Skeletal muscle satellite cell (primary cell): ENCODE results near the gene FEZF1. TPM values are rescaled to one million over a fixed set of nuclear protein-coding genes. Genes with fewer than 3 reads are reported as not detected.

Source experiments
- H3K27me3 ChIP-seq: 2 replicates; pipeline ENCODE4 v1.7.0; 2013; ENCODE audit warnings: low read length; ENCODE audit not compliant: control insufficient read depth, insufficient read depth
- H3K36me3 ChIP-seq: 2 replicates; pipeline ENCODE4 v1.7.0; 2013; ENCODE audit warnings: mild to moderate bottlenecking, control low read depth, low read length; ENCODE audit not compliant: insufficient read depth
- H3K4me1 ChIP-seq: 2 replicates; pipeline ENCODE4 v1.7.0; 2013; ENCODE audit warnings: low read length; ENCODE audit not compliant: control insufficient read depth, insufficient read depth
- H3K4me2 ChIP-seq: 2 replicates; pipeline ENCODE4 v1.7.0; 2013; ENCODE audit warnings: mild to moderate bottlenecking, low read length
- H3K4me3 ChIP-seq: 2 replicates; pipeline ENCODE4 v1.7.0; 2013; ENCODE audit warnings: low read length
- H3K9ac ChIP-seq: 2 replicates; pipeline ENCODE4 v1.7.0; 2013; ENCODE audit warnings: mild to moderate bottlenecking, low read depth, low read length, moderate library complexity
- H3K9me3 ChIP-seq: replicated peaks from 2 replicates; pipeline ENCODE4 v1.7.0; 2013; ENCODE audit warnings: mild to moderate bottlenecking, control low read depth, low read length
- total RNA-seq: library from RNA; depleted of rRNA; stranded (reverse); fragments of >200 nt; gene quantifications from 2 replicates; pipeline ENCODE4 v1.2.3, GENCODE V29; 2012; rRNA removed

Gene FEZF1
- total RNA-seq: not detected in 2 replicates

DNA sequence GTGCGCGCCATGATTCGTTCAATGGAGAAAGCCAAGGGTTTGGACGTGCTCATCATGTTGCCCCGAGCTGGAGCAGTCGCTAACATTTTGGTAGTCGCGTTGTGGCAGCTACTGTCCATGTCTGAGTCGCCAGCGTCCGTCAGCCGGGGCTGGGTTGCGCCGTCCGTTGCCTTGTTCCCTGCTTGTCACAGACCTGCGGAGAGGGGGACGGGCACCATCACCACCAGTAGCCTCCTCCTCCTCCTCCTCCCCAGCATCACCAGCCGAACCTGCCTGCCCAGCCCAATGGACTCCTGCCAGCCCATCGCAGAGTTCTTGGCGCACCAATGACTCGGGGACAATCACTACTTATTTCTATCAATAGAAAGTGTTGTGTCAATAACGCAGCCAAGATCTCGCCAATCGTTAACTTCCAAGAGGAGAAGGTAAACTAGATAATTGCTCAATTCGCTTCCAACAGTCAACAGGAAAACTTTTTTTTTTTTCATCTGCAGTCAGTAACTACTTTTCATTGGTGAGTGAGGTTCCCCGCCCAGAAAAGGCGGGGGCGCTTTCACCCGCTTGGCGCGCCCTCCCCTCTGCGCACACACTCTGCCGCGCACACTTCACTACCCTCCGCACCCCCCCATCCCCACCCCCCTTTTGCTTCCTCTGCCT is at the start of gene FEZF1:
Gene FEZF1 (minus strand): TSS at position 432 of the 657 bp plus-strand sequence. CDS start 313 bp downstream, at position 119.
- Histone ChIP-seq H3K36me3 (no peaks in the 10 kb centered on the region), H3K9me3 (no peaks in the 10 kb centered on the region), H3K4me1 (peaks cover 36% of the 10 kb centered on the region), H3K27me3 (peaks cover 99% of the 10 kb centered on the region), H3K4me2 (peak within 1 kb of the TSS; percentile 77), H3K4me3 (peak within 1 kb of the TSS; percentile 64), H3K9ac (no peak within 1 kb of the TSS)

DNA sequence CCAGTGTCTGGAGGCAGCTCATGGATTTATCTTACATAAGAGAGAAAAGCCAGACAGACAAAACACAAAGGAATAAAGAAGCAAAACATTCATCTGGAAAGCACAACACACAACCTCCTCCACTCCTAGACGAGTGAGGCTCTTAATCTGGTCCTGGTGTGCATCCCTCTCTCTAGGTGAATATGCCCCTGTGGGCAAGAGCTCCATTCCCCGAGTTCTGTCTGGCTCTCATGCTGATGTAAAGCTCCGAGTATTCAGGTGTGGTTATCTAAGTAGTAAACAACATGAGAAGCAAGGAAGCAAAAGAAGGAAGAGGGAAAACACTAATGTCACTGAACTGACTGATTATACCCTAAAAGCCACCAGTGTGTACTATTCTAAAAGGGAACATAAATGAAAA is 47.9 kb upstream of the FEZF1 start:
- Histone ChIP-seq H3K36me3 (no peaks in the 10 kb centered on the region), H3K4me1 (no peaks in the 10 kb centered on the region)

DNA sequence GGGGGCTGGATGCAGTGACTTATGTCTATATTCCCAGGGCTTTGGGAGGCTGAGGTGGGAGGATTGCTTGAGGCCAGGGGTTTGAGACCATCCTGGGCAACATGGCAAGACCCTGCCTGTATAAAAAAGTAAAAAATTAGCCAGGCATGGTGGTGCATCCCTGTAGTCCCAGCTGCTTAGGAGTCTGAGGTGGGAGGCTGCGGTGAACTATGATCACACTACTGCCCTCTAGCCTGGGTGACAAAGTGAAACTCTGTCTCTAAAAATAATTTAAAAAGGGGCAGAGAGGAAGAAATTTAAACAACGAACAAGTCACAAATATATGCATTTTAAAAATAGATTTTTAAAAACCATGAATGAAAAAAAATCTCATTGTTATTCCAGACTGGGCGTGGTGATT is 46.2 kb upstream of the FEZF1 start:
- H3K4me1 ChIP-seq: no peaks in the 10 kb centered on the region
- H3K4me3 ChIP-seq: no peak overlapping the region
- no peak overlapping the region for H3K9ac ChIP-seq
- no peaks in the 10 kb centered on the region for H3K9me3 ChIP-seq
- H3K4me2 ChIP-seq: no peak overlapping the region
- no peaks in the 10 kb centered on the region for H3K36me3 ChIP-seq
- H3K27me3 ChIP-seq: no peaks in the 10 kb centered on the region

More for the DNA sequence above, 47.9 kb upstream of the FEZF1 start:
- Histone ChIP-seq H3K9me3 (no peaks in the 10 kb centered on the region), H3K27me3 (no peaks in the 10 kb centered on the region), H3K9ac (no peak overlapping the region), H3K4me3 (no peak overlapping the region), H3K4me2 (no peak overlapping the region)

DNA sequence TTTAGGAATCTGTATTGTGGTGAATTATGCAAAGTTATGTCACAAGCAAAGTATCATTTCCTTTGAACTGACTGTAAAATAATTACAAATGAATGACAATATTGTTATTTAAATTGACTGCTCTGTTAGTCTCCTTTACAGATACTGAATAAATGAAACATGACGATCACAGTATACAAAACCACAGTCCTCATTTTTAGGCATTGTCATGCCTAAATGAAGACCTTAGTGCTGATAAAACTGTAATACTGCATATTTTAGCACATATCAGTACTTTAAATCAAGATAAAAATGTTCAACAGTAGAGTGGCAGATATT is 39.7 kb upstream of the FEZF1 start:
- Histone ChIP-seq H3K4me2 (no peak overlapping the region), H3K4me1 (no peaks in the 10 kb centered on the region), H3K9me3 (no peaks in the 10 kb centered on the region), H3K9ac (no peak overlapping the region), H3K27me3 (no peaks in the 10 kb centered on the region), H3K4me3 (no peak overlapping the region), H3K36me3 (no peaks in the 10 kb centered on the region)

DNA sequence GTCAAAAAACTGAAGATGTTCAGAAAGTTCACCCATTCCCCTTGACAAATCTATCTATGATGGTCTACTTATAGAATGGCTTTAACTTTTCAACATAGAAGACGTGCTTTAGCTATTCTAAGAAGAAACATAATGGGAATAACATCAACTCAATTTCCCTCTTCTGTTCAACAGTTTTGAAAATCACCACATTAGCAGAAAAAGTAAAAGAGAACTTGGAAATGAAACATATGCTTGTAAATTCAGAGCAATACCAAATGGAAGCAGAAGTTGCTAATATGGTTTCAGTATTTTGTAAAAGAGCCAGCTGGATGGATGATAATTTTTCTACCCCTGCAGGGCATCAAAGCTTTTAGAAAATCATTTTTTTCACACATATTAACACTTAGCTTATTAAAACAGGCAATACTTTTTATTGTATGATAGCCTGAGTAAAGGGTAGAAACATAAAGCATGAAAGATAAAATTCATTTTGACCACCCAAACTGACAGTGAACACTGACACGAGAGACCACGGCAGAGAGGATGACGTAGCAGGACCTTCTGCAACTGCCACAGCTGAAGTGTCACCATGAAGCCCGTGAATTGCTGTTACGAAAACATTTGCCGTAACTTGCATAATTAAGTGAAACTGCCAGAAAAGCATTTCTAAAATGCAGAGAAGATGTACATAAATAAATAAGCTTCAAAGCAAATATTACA is 39.2 kb upstream of the FEZF1 start:
- no peak overlapping the region for H3K9ac ChIP-seq
- H3K4me3 ChIP-seq: no peak overlapping the region
- no peaks in the 10 kb centered on the region for H3K27me3 ChIP-seq
- H3K36me3 ChIP-seq: no peaks in the 10 kb centered on the region
- no peak overlapping the region for H3K4me2 ChIP-seq
- H3K9me3 ChIP-seq: no peaks in the 10 kb centered on the region
- H3K4me1 ChIP-seq: no peaks in the 10 kb centered on the region

DNA sequence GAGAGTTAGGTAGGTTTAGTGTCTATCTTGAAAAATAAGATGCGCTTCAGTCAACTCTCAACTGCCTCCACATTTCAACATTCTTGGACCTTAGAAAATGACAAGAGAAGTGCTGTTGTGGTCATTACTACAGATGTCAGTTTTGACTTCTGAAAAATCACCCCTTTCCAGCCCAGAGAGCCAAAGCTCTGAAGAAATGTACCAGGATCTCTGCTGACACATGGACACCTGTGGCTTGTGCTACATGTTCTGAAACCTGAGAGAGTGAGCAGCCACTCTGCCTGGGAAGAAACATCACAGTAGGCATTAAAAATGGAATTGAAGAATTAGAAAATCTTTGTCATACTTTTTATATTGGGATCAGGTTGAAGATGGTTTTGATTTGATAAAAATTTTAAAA is 35.9 kb upstream of the FEZF1 start:
- Histone ChIP-seq H3K27me3 (no peaks in the 10 kb centered on the region), H3K9ac (no peak overlapping the region), H3K4me2 (no peak overlapping the region), H3K36me3 (no peaks in the 10 kb centered on the region), H3K9me3 (no peaks in the 10 kb centered on the region), H3K4me3 (no peak overlapping the region), H3K4me1 (no peaks in the 10 kb centered on the region)

DNA sequence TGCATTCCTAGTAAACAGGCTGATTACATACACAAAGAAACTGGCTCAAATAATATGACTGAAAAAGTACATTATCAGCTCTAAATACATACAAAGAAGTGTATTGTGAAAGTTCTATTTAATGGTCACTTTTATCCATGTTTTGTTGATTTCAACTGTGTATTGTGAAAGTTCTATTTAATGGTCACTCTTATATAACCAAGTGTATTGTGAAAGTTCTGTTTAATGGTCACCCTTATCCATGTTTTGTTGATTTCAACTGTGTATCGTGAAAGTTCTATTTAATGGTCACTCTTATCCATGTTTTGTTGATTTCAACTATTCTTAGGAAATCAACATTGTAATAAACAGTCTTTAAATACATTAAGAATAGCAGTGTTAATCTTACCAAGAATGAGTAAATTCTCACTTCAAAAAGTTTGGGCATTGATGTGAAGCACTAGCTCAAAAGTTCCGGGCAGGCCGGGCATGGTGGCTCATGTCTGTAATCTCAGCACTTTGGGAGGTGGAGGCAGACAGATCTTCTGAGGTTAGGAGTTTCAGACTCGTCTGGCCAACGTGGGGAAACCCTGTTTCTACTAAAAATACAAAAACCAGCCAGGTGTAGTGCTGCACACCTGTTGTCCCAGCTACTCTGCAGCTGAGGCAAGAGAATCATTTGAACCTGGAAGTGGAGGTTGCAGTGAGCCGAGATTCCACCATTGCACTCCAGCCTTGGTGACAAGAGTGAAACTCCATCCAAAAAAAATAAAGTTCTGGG is 34.8 kb upstream of the FEZF1 start:
- no peaks in the 10 kb centered on the region for H3K4me1 ChIP-seq
- no peaks in the 10 kb centered on the region for H3K36me3 ChIP-seq
- no peak overlapping the region for H3K9ac ChIP-seq
- H3K9me3 ChIP-seq: no peaks in the 10 kb centered on the region
- no peak overlapping the region for H3K4me3 ChIP-seq
- no peaks in the 10 kb centered on the region for H3K27me3 ChIP-seq
- H3K4me2 ChIP-seq: no peak overlapping the region

DNA sequence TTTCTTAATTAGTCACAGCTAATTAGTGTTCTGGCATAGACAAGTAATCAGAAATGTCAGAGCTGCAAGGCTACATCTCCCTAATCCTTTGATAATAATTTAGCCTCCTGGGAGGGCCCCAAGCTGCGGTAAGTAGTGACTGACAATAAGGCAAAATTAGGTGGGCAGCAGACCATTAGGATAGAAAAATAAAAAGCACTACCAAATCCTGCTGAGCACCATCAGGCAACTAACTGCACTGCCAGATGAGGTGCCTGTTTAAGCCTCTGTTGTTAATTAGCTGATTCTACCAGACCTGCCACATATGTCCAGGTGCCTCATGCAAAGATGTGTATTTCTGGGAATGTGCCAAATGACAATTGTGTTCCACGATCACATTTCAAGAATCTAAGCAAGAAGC is 32.5 kb upstream of the FEZF1 start:
- H3K4me1 ChIP-seq: no peaks in the 10 kb centered on the region
- no peak overlapping the region for H3K9ac ChIP-seq
- no peaks in the 10 kb centered on the region for H3K9me3 ChIP-seq
- H3K4me2 ChIP-seq: no peak overlapping the region
- no peaks in the 10 kb centered on the region for H3K27me3 ChIP-seq
- H3K4me3 ChIP-seq: no peak overlapping the region
- no peaks in the 10 kb centered on the region for H3K36me3 ChIP-seq

DNA sequence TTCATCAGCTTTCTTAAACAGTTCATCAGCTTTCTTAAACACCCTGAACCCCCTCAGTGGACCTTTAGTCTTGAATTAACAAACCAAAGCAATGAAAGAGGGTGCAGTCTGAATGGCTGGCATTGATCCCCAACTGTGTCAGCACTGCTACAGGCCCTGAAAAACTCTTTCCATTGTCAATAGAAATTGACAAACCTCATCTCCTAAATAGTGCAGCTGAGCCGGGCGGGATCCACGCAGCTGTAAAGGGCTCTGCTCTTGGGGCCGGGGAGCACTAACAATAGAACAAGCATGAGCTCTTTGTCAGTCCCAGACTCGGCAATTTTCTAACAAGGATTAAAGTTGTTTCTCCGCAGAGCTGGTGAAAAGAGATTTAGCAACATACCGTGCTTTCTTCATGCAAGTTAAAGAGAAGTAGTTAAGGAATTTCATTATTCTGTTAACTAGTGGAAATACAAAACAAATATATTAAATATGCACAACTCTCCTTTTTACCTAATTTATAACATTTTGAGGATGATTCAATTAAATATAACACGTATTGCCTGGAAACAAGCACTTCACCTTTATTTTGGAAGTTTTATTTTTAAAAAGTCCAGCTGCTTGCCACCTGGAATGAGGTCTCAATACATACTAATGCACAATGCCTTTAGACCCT is 24.7 kb upstream of the FEZF1 start:
- Histone ChIP-seq H3K9ac (no peak overlapping the region), H3K4me1 (no peaks in the 10 kb centered on the region), H3K27me3 (no peaks in the 10 kb centered on the region), H3K36me3 (no peaks in the 10 kb centered on the region), H3K4me2 (no peak overlapping the region), H3K9me3 (no peaks in the 10 kb centered on the region), H3K4me3 (no peak overlapping the region)

DNA sequence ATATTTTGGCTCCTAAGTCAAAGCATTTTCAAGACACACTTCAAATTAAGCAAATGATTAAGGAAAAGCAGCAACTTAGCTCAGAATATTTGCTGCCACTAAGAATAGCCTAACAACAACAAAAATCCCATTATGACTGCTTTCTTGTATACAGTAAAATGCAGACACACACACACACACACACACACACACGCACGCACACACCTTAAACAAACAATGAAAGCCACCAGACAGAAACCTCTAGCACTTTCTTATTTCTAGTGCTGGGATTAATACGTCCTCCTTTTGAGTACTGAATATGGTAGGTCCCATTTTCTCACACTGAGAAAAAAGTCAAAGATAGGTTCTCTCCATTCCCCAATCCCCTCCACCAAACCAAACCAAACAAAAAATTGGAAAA is 23.4 kb upstream of the FEZF1 start:
- H3K9ac ChIP-seq: no peak overlapping the region
- no peak overlapping the region for H3K4me3 ChIP-seq
- H3K36me3 ChIP-seq: no peaks in the 10 kb centered on the region
- H3K4me1 ChIP-seq: no peaks in the 10 kb centered on the region
- no peaks in the 10 kb centered on the region for H3K27me3 ChIP-seq
- H3K9me3 ChIP-seq: no peaks in the 10 kb centered on the region
- H3K4me2 ChIP-seq: no peak overlapping the region
